Superior temporal gyrus (tissue), 1 donor: Measurements from ENCODE around the gene TTC39B.
A peak's percentile ranks its signal among the peaks of the same experiment; 100 is the strongest.

Experiments used
- DNase-seq: peaks from one replicate; pipeline ENCODE4 v3.0.0-alpha.2; 2016; ENCODE audit errors: extremely low spot score

TTC39B gene

GRCh38 chr9:15225564-15226126 lies 81.4 kb downstream of the TTC39B start:
- DNase-seq: no peak

- DNase-seq: no peak
These were observed 84.7 kb downstream of the TTC39B start for GRCh38 chr9:15222313-15222712.

GRCh38 chr9:15221746-15222145 lies 85.3 kb downstream of the TTC39B start:
- no peak for DNase-seq

- DNase-seq: no peak
These were observed 86.2 kb downstream of the TTC39B start for GRCh38 chr9:15220658-15221318.

- no peak for DNase-seq
These were observed 87.5 kb downstream of the TTC39B start for GRCh38 chr9:15219546-15219945.

- no peak for DNase-seq
These were observed 88.0 kb downstream of the TTC39B start for GRCh38 chr9:15218994-15219393.

GRCh38 chr9:15213249-15213648 lies 93.8 kb downstream of the TTC39B start:
- no peak for DNase-seq

GRCh38 chr9:15211815-15212495 lies 95.1 kb downstream of the TTC39B start:
- no peak for DNase-seq

- peak; percentile 88 for DNase-seq
These were observed 95.7 kb downstream of the TTC39B start for GRCh38 chr9:15211160-15211814.

- no peak for DNase-seq
These were observed 99.9 kb downstream of the TTC39B start for GRCh38 chr9:15206903-15207696.

GRCh38 chr9:15205632-15206420 lies 101.2 kb downstream of the TTC39B start:
- DNase-seq: no peak

- no peak for DNase-seq
These were observed 103.4 kb downstream of the TTC39B start for GRCh38 chr9:15203581-15203980.

GRCh38 chr9:15200111-15200510 lies 106.9 kb downstream of the TTC39B start:
- no peak for DNase-seq

- no peak for DNase-seq
These were observed 114.2 kb downstream of the TTC39B start for GRCh38 chr9:15192856-15193255.

GRCh38 chr9:15191378-15191777 lies 115.6 kb downstream of the TTC39B start:
- no peak for DNase-seq

GRCh38 chr9:15189481-15189880 lies 117.5 kb downstream of the TTC39B start:
- DNase-seq: no peak

GRCh38 chr9:15187589-15187988 lies 119.4 kb downstream of the TTC39B start:
- DNase-seq: no peak

GRCh38 chr9:15182730-15183129 lies 124.3 kb downstream of the TTC39B start:
- no peak for DNase-seq

GRCh38 chr9:15182101-15182551 lies 124.9 kb downstream of the TTC39B start:
- DNase-seq: no peak

GRCh38 chr9:15180124-15180523 lies 126.9 kb downstream of the TTC39B start:
- no peak for DNase-seq

- no peak for DNase-seq
These were observed 128.4 kb downstream of the TTC39B start for GRCh38 chr9:15178631-15179030.
